HCT116 (cell line): Measurements from ENCODE around the gene SULT1A1. TPM values are rescaled to one million over a fixed set of nuclear protein-coding genes. Genes with fewer than 3 reads are reported as not detected.

Experiments used
- ATAC-seq: fragments of 200-7000 bp; cut with Tn5 transposase; 2 replicates; pipeline ENCODE4 v1.9.1; 2020; ENCODE audit warnings: mild to moderate bottlenecking, moderate library complexity
- BruUV-seq: library from RNA; stranded (reverse); fragments of 400-500 nt; replicated peaks from 2 replicates; lab custom pipeline; 2021; lab: Mats Ljungman, UMichigan
- CTCF ChIA-PET: fragments of 300-600 bp; sonication (Branson Sonifier 250); formaldehyde crosslinking; loops from one replicate; lab custom pipeline; 2021; ENCODE audit warnings: antibody characterized with exemption; lab: Charles Lee
- POLR2A ChIA-PET: fragments of 300-600, 350-600 bp; sonication (Branson Sonifier 250); formaldehyde crosslinking; loops from one replicate; lab custom pipeline; 2021; ENCODE audit warnings: antibody characterized with exemption; lab: Charles Lee
- RAD21 ChIA-PET, 2 experiments: fragments of 300-600 bp; sonication (Branson Sonifier 250); formaldehyde crosslinking; loops; one replicate each; lab custom pipeline; 2023; ENCODE audit warnings: low total read pairs in 2 of 2; ENCODE audit not compliant: uncharacterized antibody in 2 of 2, unreplicated experiment in 2 of 2, low non-redundant PET in 1 of 2; lab: Charles Lee
- DNase-seq: peaks from one replicate; pipeline ENCODE4 v3.0.0-alpha.2; 2010; ENCODE audit warnings: low read depth, low spot score
- H2AFZ ChIP-seq: fragments of 200-600 bp; shearing (Covaris generic), sonication (generic); 2 replicates; pipeline ENCODE4 v1.6.1; 2017; ENCODE audit warnings: low read depth, mixed run types, mixed read lengths, antibody characterized with exemption, low read length; ENCODE audit not compliant: poor library complexity, severe bottlenecking
- H3K27ac ChIP-seq: 2 replicates; pipeline ENCODE4 v1.5.1; 2012; ENCODE audit warnings: low read depth, low read length
- H3K27me3 ChIP-seq: fragments of 200-600 bp; sonication (generic); 2 replicates; pipeline ENCODE4 v1.6.1; 2016; ENCODE audit warnings: mixed run types, low read length, mixed read lengths; ENCODE audit not compliant: insufficient read depth
- H3K36me3 ChIP-seq, 2 experiments: fragments of 200-500 bp in 1 of 2; fragments of 200-600 bp in 1 of 2; sonication (Bioruptor generic) in 1 of 2; sonication (generic) in 1 of 2; 2 replicates each; pipeline versions ENCODE4 v1.5.1 to v1.6.1; 2014 to 2016; ENCODE audit warnings: low read length in 2 of 2, inconsistent platforms in 1 of 2, mixed read lengths in 1 of 2, mixed run types in 1 of 2; ENCODE audit not compliant: insufficient read depth in 2 of 2, control insufficient read depth in 1 of 2
- H3K4me1 ChIP-seq, 2 experiments: fragments of 200-600 bp in 1 of 2; sonication (generic) in 1 of 2; 2 replicates each; pipeline versions ENCODE4 v1.5.1 to v1.6.1; 2012 to 2017; ENCODE audit warnings: low read length in 2 of 2, inconsistent platforms in 1 of 2, mild to moderate bottlenecking in 1 of 2, mixed read lengths in 1 of 2, mixed run types in 1 of 2, moderate library complexity in 1 of 2; ENCODE audit not compliant: insufficient read depth in 2 of 2, control insufficient read depth in 1 of 2
- H3K4me2 ChIP-seq: fragments of 200-600 bp; sonication (generic); 2 replicates; pipeline ENCODE4 v1.6.1; 2017; ENCODE audit warnings: mixed run types, low read length, mixed read lengths
- H3K4me3 ChIP-seq, 2 experiments: fragments of 200-600 bp in 1 of 2; sonication (generic) in 1 of 2; replicated peaks in 1 of 2; 2 replicates each; pipeline ENCODE4 v1.5.1; 2011 to 2016; ENCODE audit warnings: low read length in 2 of 2, control low read depth in 1 of 2, low read depth in 1 of 2, mild to moderate bottlenecking in 1 of 2, mixed read lengths in 1 of 2, mixed run types in 1 of 2
- H3K79me2 ChIP-seq: fragments of 200-600 bp; sonication (generic); 2 replicates; pipeline ENCODE4 v1.6.1; 2017; ENCODE audit warnings: mild to moderate bottlenecking, mixed run types, low read length, moderate library complexity, mixed read lengths; ENCODE audit not compliant: insufficient read depth
- H3K9ac ChIP-seq: fragments of 200-600 bp; sonication (generic); 2 replicates; pipeline ENCODE4 v1.6.1; 2016; ENCODE audit warnings: low read length, mixed read lengths
- H3K9me2 ChIP-seq: fragments of 200-600 bp; sonication (generic), shearing (Covaris generic); 2 replicates; pipeline ENCODE4 v1.6.1; 2017; ENCODE audit warnings: mixed run types, mild to moderate bottlenecking, moderate library complexity; ENCODE audit not compliant: insufficient read depth
- H3K9me3 ChIP-seq, 2 experiments: fragments of 200-500 bp in 1 of 2; fragments of 200-600 bp in 1 of 2; sonication (Bioruptor generic) in 1 of 2; sonication (generic) in 1 of 2; 2 replicates each; pipeline ENCODE4 v1.6.1; 2014 to 2017; ENCODE audit warnings: low read length in 2 of 2, mixed read lengths in 2 of 2, inconsistent platforms in 1 of 2, low read depth in 1 of 2, mild to moderate bottlenecking in 1 of 2, mixed run types in 1 of 2, moderate library complexity in 1 of 2; ENCODE audit not compliant: control insufficient read depth in 1 of 2, insufficient read depth in 1 of 2
- H4K20me1 ChIP-seq: fragments of 200-600 bp; sonication (generic), shearing (Covaris generic); 2 replicates; pipeline ENCODE4 v1.6.1; 2017; ENCODE audit warnings: mixed run types, mild to moderate bottlenecking, moderate library complexity; ENCODE audit not compliant: insufficient read depth
- ATF3 ChIP-seq: IDR thresholded peaks from 2 replicates; pipeline ENCODE4 v1.6.1; 2012
- CTCF ChIP-seq, 3 experiments: fragments of 200-600 bp in 1 of 3; sonication (generic) in 1 of 3; IDR thresholded peaks in 2 of 3; conservative IDR thresholded peaks in 1 of 3; 2 replicates each; pipeline ENCODE4 v1.5.1; 2012 to 2017; ENCODE audit warnings: low read depth in 2 of 3, low read length in 2 of 3, antibody characterized with exemption in 1 of 3, borderline replicate concordance in 1 of 3, control low read depth in 1 of 3, mild to moderate bottlenecking in 1 of 3, mixed read lengths in 1 of 3, mixed run types in 1 of 3, moderate library complexity in 1 of 3; ENCODE audit not compliant: insufficient read depth in 1 of 3
- intact Hi-C: fragments of 100-400 bp; cut with micrococcal nuclease; formaldehyde crosslinking; loops from 2 replicates; pipeline ENCODE4 v1.10.0; 2022
- total RNA-seq: library from RNA; stranded (reverse); gene quantifications from one replicate; pipeline ENCODE4 v1.2.1, GENCODE V29; 2021; ENCODE audit not compliant: unreplicated experiment

Gene SULT1A1
- total RNA-seq, 1 experiment from 2014 or later, result 23.1 TPM

- no peak for DNase-seq
- POLR2A ChIA-PET, result interaction anchor here (1.4 kb wide), 1 partner anchor 12 kb away, joined by 7 read pairs; the partner anchor contains the start of gene SULT1A1
- H3K4me2 ChIP-seq, result peak overlapping the region; percentile 46
- TF ChIP-seq ATF3 (no peak), CTCF (IDR thresholded peaks at IDR 0.05 in 2 of 3, conservative IDR thresholded peaks at IDR 0.05 in 1 of 3; ENCODE audit: borderline replicate concordance in 1 of 3, insufficient read depth in 1 of 3, low read depth in 2 of 3, low read length in 2 of 3) (0 out of 6 replicates have a peak, but pooled peaks of 2 of the 3 experiments have one; percentile 13 to 19)
- TF ChIP-seq, all 23 proteins: peak for 1
- Histone ChIP-seq H3K9ac (no peak overlapping the region), H3K4me1 (peaks cover 21 to 22% of the 10 kb centered on the region in 2 experiments), H3K4me3 (no peak overlapping the region), H3K27me3 (no peaks in the 10 kb centered on the region), H3K9me2 (no peaks in the 10 kb centered on the region), H3K36me3 (no peaks in the 10 kb centered on the region), H3K9me3 (no peaks in the 10 kb centered on the region), H3K79me2 (no peaks in the 10 kb centered on the region), H3K27ac (peak overlapping the region; percentile 55; the same call in 1 of the 2 replicates), H4K20me1 (no peaks in the 10 kb centered on the region), H2AFZ (no peak overlapping the region)
- intact Hi-C loops, result no loop called here
- ChIA-PET RAD21 (no interaction called here), CTCF (interaction anchor here (0.6 to 1.1 kb wide), 2 partner anchors 12 to 276 kb away, joined by 4 to 6 read pairs; partner anchors contain the start of gene SULT1A1)
- no TSS peak for BruUV-seq
- peak; percentile 58 for ATAC-seq
Observed at GRCh38 chr16:28597692-28598261, 12.1 kb downstream of the SULT1A1 start.
